Subcutaneous preadipocyte (primary cell): Measurements from ENCODE around the gene GRAP. TPM values are rescaled to one million over a fixed set of nuclear protein-coding genes. Genes with fewer than 3 reads are reported as not detected.

Source experiments
- small RNA-seq: library from RNA; depleted of rRNA; stranded (forward); fragments of <200 nt; gene quantifications from one replicate; pipeline ENCODE3, GENCODE V24; 2012
- total RNA-seq: library from RNA; depleted of rRNA; stranded (reverse); fragments of >200 nt; gene quantifications from 2 replicates; pipeline ENCODE4 v1.2.3, GENCODE V29; 2012

Gene GRAP
- total RNA-seq = 0.20 TPM in 1 of 2 replicates, not detected in the other

GRCh38 chr17:19046782-19047375, at the start of gene GRAP:
Gene GRAP (minus strand): TSS chr17:19046957. CDS start chr17:19046926, 31 bp downstream.

GRCh38 chr17:19004421-19005136, 42.2 kb downstream of the GRAP start, which contains the start of gene FAM83G:
Gene FAM83G (minus strand): TSS chr17:19004764. CDS start chr17:19004041, 723 bp downstream.

Small RNA genes lying within 50 kb of the gene (small RNA-seq; reads per million reads assigned to genes)
- gene AC090286.3 = not detected

Other genes with a start within 250 kb of the GRAP start
- gene PRPSAP2, start 188.8 kb downstream of the GRAP start, total RNA-seq = 22.0 and 39.3 TPM in 2 replicates
- not detected in 2 replicates for gene SLC5A10, start 94.8 kb downstream of the GRAP start, total RNA-seq
- 5.5 and 11.7 TPM in 2 replicates for gene FAM83G, start 42.2 kb downstream of the GRAP start, total RNA-seq
- not detected in 2 replicates for gene GRAPL, start 80.6 kb upstream of the GRAP start, total RNA-seq
- 29.8 and 57.3 TPM in 2 replicates for gene EPN2, start 190.4 kb upstream of the GRAP start, total RNA-seq